Progenitor cell of endocrine pancreas (in vitro differentiated cells): Measurements from ENCODE around the gene NTRK2. TPM values are rescaled to one million over a fixed set of nuclear protein-coding genes. Genes with fewer than 3 reads are reported as not detected.
A peak's percentile ranks its signal among the peaks of the same experiment; 100 is the strongest.

Experiments used
- DNase-seq: peaks from one replicate; pipeline ENCODE4 v3.0.0; 2021; ENCODE audit warnings: low spot score; ENCODE audit not compliant: unreplicated experiment
- H3K27ac Mint-ChIP-seq: 2 replicates; pipeline ENCODE4 v1.8.0; 2021; ENCODE audit warnings: mild to moderate bottlenecking, moderate library complexity, mixed read lengths
- H3K27me3 Mint-ChIP-seq: 2 replicates; pipeline ENCODE4 v1.8.0; 2021; ENCODE audit warnings: mixed read lengths
- H3K36me3 Mint-ChIP-seq: 2 replicates; pipeline ENCODE4 v1.8.0; 2022; ENCODE audit warnings: mixed read lengths; ENCODE audit not compliant: insufficient read depth
- H3K4me1 Mint-ChIP-seq: 2 replicates; pipeline ENCODE4 v1.8.0; 2021; ENCODE audit warnings: low read depth, mixed read lengths
- H3K4me3 Mint-ChIP-seq: 2 replicates; pipeline ENCODE4 v1.8.0; 2021; ENCODE audit warnings: low read depth, mild to moderate bottlenecking, moderate library complexity, mixed read lengths
- H3K9me3 Mint-ChIP-seq: 2 replicates; pipeline ENCODE4 v1.8.0; 2021; ENCODE audit warnings: low read depth, mixed read lengths
- total RNA-seq: library from RNA; stranded (reverse); gene quantifications from 2 replicates; pipeline ENCODE4 v1.2.1, GENCODE V29; 2021
- TF ChIP-seq, protein P1 (sequence below): fragments of 200-600 bp; sonication (generic); IDR thresholded peaks from one replicate; pipeline ENCODE4 v1.5.0; 2021; ENCODE audit warnings: antibody characterized with exemption, mild to moderate bottlenecking; ENCODE audit not compliant: unreplicated experiment

Gene NTRK2
- total RNA-seq, 1 donor from 2014 or later = 4.7 TPM

DNA sequence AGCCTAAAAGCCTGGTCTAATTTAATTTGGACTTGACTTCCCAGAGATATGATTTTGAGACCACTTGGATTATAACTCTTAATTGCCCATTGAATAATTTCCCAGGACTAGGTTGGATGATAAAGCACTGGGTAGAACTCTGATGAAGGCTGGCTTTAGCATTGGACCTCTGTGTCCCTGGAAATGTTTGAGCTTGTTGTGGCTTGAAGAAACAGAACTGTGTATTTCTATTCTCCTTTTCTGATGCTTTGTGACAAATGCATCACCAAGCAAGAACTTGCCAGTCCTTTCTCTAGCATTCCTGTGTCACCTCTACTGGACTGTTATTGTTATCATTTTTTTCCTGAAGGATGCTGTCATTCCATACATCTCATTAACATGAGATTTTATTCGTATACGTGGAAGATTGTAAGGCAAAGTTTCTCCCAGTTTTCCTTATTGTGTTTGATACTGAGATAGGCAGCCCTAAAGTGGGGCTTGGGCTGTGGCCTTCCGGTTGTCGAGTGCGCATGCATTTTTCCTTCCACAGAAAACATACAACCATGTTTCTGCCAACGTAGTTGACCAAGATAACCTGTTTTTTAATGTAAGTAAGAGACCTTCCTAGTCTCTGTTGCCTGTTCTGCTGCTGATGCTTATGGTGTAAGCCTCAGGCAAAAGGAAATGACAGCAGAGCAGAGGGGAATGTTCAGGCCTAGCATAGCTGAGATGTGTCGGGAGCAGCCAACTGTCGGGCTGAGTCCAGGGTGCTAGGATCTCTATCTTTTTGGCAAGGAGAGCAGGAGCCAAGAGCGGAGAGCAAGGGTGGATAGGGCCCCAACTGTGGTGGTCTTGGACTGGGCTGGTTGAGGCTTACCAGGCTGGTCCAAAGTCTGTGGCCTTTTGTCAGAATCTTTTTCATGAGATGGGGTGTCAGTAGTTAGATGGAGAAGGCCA lies 2.3 kb downstream of the NTRK2 start:
- no peak for DNase-seq
- no peak overlapping the region for H3K27ac Mint-ChIP-seq
- H3K4me3 Mint-ChIP-seq = peak overlapping the region; percentile 78
- TF ChIP-seq, protein P1, sequence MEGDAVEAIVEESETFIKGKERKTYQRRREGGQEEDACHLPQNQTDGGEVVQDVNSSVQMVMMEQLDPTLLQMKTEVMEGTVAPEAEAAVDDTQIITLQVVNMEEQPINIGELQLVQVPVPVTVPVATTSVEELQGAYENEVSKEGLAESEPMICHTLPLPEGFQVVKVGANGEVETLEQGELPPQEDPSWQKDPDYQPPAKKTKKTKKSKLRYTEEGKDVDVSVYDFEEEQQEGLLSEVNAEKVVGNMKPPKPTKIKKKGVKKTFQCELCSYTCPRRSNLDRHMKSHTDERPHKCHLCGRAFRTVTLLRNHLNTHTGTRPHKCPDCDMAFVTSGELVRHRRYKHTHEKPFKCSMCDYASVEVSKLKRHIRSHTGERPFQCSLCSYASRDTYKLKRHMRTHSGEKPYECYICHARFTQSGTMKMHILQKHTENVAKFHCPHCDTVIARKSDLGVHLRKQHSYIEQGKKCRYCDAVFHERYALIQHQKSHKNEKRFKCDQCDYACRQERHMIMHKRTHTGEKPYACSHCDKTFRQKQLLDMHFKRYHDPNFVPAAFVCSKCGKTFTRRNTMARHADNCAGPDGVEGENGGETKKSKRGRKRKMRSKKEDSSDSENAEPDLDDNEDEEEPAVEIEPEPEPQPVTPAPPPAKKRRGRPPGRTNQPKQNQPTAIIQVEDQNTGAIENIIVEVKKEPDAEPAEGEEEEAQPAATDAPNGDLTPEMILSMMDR = no peak
- peaks cover 80% of the 10 kb centered on the region for H3K27me3 Mint-ChIP-seq
- no peaks in the 10 kb centered on the region for H3K36me3 Mint-ChIP-seq
- H3K9me3 Mint-ChIP-seq = no peaks in the 10 kb centered on the region
- H3K4me1 Mint-ChIP-seq = peaks cover 12% of the 10 kb centered on the region

DNA sequence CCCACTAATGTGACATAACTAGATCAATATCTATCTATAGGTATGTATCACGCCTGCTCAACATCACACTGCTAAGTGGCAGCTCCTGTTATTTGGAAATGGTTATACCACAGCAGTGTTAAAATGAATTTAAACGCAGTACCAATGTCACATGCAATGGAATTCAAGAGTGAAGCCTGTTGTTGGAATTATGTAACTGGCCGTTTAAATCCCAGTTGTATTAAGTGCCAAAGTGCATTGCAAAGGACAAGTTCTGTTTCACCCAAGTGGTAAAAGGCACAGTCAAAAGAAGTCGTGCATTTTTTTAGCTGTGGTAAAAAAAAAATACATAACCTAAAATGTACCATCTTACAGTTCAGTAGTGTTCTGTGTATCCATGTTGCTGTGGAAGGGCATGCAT lies 4.3 kb downstream of the NTRK2 start:
- peaks cover 69% of the 10 kb centered on the region for H3K27me3 Mint-ChIP-seq
- H3K4me3 Mint-ChIP-seq = no peak overlapping the region
- TF ChIP-seq, protein P1 = no peak
- H3K9me3 Mint-ChIP-seq = no peaks in the 10 kb centered on the region
- peaks cover 6% of the 10 kb centered on the region for H3K4me1 Mint-ChIP-seq
- no peak for DNase-seq
- H3K27ac Mint-ChIP-seq = no peak overlapping the region
- H3K36me3 Mint-ChIP-seq = no peaks in the 10 kb centered on the region

GRCh38 chr9:84677080-84677479 lies 7.6 kb downstream of the NTRK2 start:
- no peaks in the 10 kb centered on the region for H3K4me1 Mint-ChIP-seq
- H3K27ac Mint-ChIP-seq = no peak overlapping the region
- no peak overlapping the region for H3K4me3 Mint-ChIP-seq
- H3K27me3 Mint-ChIP-seq = peaks cover 47% of the 10 kb centered on the region
- TF ChIP-seq, protein P1 = no peak
- H3K36me3 Mint-ChIP-seq = no peaks in the 10 kb centered on the region
- DNase-seq = no peak
- H3K9me3 Mint-ChIP-seq = no peaks in the 10 kb centered on the region

DNA sequence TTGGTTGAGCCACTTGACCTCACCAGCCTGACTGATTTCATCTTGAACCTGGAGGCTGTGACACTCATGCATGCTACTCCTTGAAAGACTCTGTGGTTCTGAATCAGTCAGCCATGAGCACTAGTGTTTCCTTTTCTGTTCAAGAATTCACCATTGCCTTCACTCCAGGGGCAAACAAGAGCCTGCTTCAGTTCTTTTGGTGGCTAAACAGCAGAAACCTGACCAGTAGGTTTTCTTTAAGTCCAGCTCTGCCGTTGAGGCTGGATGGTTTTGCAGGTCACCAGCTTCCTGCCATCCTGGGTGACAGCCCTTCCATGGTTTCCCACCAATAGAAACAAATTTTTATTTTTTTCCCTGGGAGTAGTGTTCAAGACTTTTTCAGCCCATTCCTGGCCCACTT lies 10.0 kb downstream of the NTRK2 start:
- TF ChIP-seq, protein P1 = no peak
- H3K27me3 Mint-ChIP-seq = peaks cover 24% of the 10 kb centered on the region
- H3K9me3 Mint-ChIP-seq = no peaks in the 10 kb centered on the region
- no peak overlapping the region for H3K27ac Mint-ChIP-seq
- no peaks in the 10 kb centered on the region for H3K36me3 Mint-ChIP-seq
- DNase-seq = no peak
- H3K4me3 Mint-ChIP-seq = no peak overlapping the region
- H3K4me1 Mint-ChIP-seq = no peaks in the 10 kb centered on the region

DNA sequence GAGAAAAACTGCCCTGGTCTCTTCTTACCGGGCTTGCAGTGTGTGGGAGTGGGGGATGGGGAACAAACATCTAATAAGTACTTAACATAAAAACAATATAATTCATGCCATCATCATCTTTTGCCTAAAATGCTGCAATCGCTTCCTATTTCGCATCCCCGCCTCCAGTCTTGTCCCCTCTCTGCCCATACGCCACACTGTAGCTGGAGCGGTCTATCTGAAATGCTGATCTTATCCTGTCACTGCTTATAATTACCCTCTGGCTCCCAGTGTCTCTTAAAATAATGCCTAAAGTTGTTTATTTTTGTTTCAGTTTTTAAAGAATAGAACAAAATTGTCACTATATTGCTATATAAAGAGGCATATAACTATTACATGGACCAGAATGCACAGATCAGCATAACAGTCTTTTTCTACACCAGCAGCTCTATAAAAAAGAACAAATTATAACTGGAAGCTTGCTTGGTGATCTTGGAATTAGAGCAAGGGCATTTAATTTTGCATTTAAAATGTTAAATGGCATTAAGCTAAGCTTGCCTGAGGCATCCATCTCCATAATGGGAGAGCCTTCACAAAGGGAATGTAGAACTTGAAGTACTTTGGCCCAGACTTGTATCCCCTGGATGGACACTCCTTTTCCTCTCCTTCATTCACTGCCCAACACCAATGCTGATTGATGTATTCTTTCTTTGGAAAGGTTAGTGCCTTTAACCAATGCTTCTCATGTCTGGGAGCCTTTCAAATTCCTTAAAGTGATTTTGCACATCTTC lies 12.2 kb downstream of the NTRK2 start:
- Mint-ChIP-seq H3K36me3 (no peaks in the 10 kb centered on the region), H3K27ac (no peak overlapping the region), H3K4me1 (no peaks in the 10 kb centered on the region), H3K9me3 (no peaks in the 10 kb centered on the region), H3K4me3 (no peak overlapping the region), H3K27me3 (peaks cover 9% of the 10 kb centered on the region)
- TF ChIP-seq, protein P1 = no peak
- DNase-seq = no peak
